Fibroblast of lung (primary cell): ENCODE results near the gene ZNF660. TPM values are rescaled to one million over a fixed set of nuclear protein-coding genes. Genes with fewer than 3 reads are reported as not detected.
A peak's percentile ranks its signal among the peaks of the same experiment; 100 is the strongest.

ENCODE experiments used
- DNase-seq, 2 donors: peaks; one replicate each; pipeline versions ENCODE4 v3.0.0 to v3.0.0-alpha.2; 2010; ENCODE audit warnings: low read depth in 2 of 2
- H2AFZ ChIP-seq: 2 replicates; pipeline ENCODE4 v1.5.1; 2012; ENCODE audit warnings: low read length, control low read depth, inconsistent platforms
- H3K27ac ChIP-seq: 2 replicates; pipeline ENCODE4 v1.5.1; 2011; ENCODE audit warnings: low read length, control low read depth; ENCODE audit not compliant: insufficient read depth
- H3K27me3 ChIP-seq: 2 replicates; pipeline ENCODE4 v1.5.1; 2011; ENCODE audit warnings: mild to moderate bottlenecking, low read length; ENCODE audit not compliant: control insufficient read depth, insufficient read depth
- H3K36me3 ChIP-seq: 2 replicates; pipeline ENCODE4 v1.5.1; 2011; ENCODE audit warnings: low read length; ENCODE audit not compliant: control insufficient read depth, insufficient read depth
- H3K4me1 ChIP-seq: 2 replicates; pipeline ENCODE4 v1.5.1; 2011; ENCODE audit warnings: low read length; ENCODE audit not compliant: control insufficient read depth, insufficient read depth; ENCODE audit errors: extremely low read depth
- H3K4me2 ChIP-seq: 2 replicates; pipeline ENCODE4 v1.5.1; 2011; ENCODE audit warnings: low read length, control low read depth; ENCODE audit not compliant: insufficient read depth; ENCODE audit errors: extremely low read depth
- H3K4me3 ChIP-seq, 4 experiments: fragments of 200-600 bp in 1 of 4; sonication (generic) in 1 of 4; replicated peaks in 1 of 4; 2 replicates each; pipeline ENCODE4 v1.5.1; 2011 to 2016; ENCODE audit warnings: low read length in 4 of 4, low read depth in 3 of 4, mild to moderate bottlenecking in 3 of 4, control low read depth in 2 of 4, inconsistent platforms in 1 of 4, mixed read lengths in 1 of 4; ENCODE audit not compliant: insufficient read depth in 1 of 4; ENCODE audit errors: control extremely low read depth in 1 of 4
- H3K79me2 ChIP-seq: 2 replicates; pipeline ENCODE4 v1.5.1; 2012; ENCODE audit warnings: mild to moderate bottlenecking, low read length, inconsistent platforms; ENCODE audit not compliant: control insufficient read depth, insufficient read depth
- H3K9ac ChIP-seq: 2 replicates; pipeline ENCODE4 v1.5.1; 2011; ENCODE audit warnings: mild to moderate bottlenecking, low read length, control low read depth; ENCODE audit not compliant: insufficient read depth
- H3K9me3 ChIP-seq: 2 replicates; pipeline ENCODE4 v1.5.1; 2012; ENCODE audit warnings: low read depth, low read length; ENCODE audit not compliant: control insufficient read depth, insufficient read depth
- H4K20me1 ChIP-seq: 2 replicates; pipeline ENCODE4 v1.5.1; 2011; ENCODE audit warnings: low read length; ENCODE audit not compliant: control insufficient read depth, insufficient read depth; ENCODE audit errors: extremely low read depth
- CTCF ChIP-seq, 2 donors: IDR thresholded peaks in 1 of 2; conservative IDR thresholded peaks in 1 of 2; 1 replicate in 1 of 2; 2 replicates in 1 of 2; pipeline ENCODE4 v1.5.1; 2011 to 2012; ENCODE audit warnings: low read length in 2 of 2, control low read depth in 1 of 2, inconsistent platforms in 1 of 2, low read depth in 1 of 2, mild to moderate bottlenecking in 1 of 2
- EZH2 ChIP-seq: IDR thresholded peaks from 2 replicates; pipeline ENCODE4 v1.5.1; 2012; ENCODE audit warnings: low read length, control low read depth, mild to moderate bottlenecking; ENCODE audit errors: missing control alignments
- polyA plus RNA-seq, 2 donors: library from polyadenylated mRNA; depleted of rRNA in 1 of 2; stranded (reverse) in 1 of 2; unstranded in 1 of 2; fragments of >200 nt; gene quantifications; 2 replicates each; pipeline ENCODE4 v1.2.1, GENCODE V29; 2011 to 2012; ENCODE audit warnings: missing spikeins in 1 of 2
- total RNA-seq: library from RNA; depleted of rRNA; stranded (reverse); fragments of >200 nt; gene quantifications from 2 replicates; pipeline ENCODE4 v1.2.1, GENCODE V29; 2014

ZNF660 gene
- total and polyA plus RNA-seq, 2 donors (not counting 1 experiment from before 2014, with no cell fraction given) = 0.92 to 4.0 TPM

- H3K9ac ChIP-seq = peak within 1 kb of the TSS; percentile 86
- H3K27ac ChIP-seq = peak within 1 kb of the TSS; percentile 92
- peak within 1 kb of the TSS; percentile 99 for H2AFZ ChIP-seq
- H3K27me3 ChIP-seq = no peaks in the 10 kb centered on the region
- H3K9me3 ChIP-seq = no peaks in the 10 kb centered on the region
- H3K79me2 ChIP-seq = peaks cover 34% of the 10 kb centered on the region
- no peaks in the 10 kb centered on the region for H3K4me1 ChIP-seq
- peak within 1 kb of the TSS; percentile 86 to 96 (median 95) for H3K4me3 ChIP-seq
- peak within 1 kb of the TSS; percentile 98 for H3K4me2 ChIP-seq
- TF ChIP-seq CTCF (conservative IDR thresholded peaks at IDR 0.05 in 1 of 2, IDR thresholded peaks at IDR 0.05 in 1 of 2; ENCODE audit: low read depth in 1 of 2, low read length in 2 of 2) (peak in 1 of 2 donors; percentile 1), EZH2 (no peak)
- DNase-seq = peak; percentile 89 to 92
- no peaks in the 10 kb centered on the region for H4K20me1 ChIP-seq
- no peaks in the 10 kb centered on the region for H3K36me3 ChIP-seq
These were observed 40.2 kb downstream of the ZNF660 start, which contains the start of gene ZNF197 for GRCh38 chr3:44624749-44625480. Gene ZNF197 (plus strand): TSS chr3:44625036. CDS start chr3:44629155, 4,119 bp downstream.

- Histone ChIP-seq H3K27ac (no peak overlapping the region), H3K4me2 (no peak overlapping the region), H3K27me3 (no peaks in the 10 kb centered on the region), H3K4me3 (no peak overlapping the region), H3K36me3 (peaks cover 3% of the 10 kb centered on the region), H4K20me1 (no peaks in the 10 kb centered on the region), H2AFZ (no peak overlapping the region), H3K79me2 (peaks cover 34% of the 10 kb centered on the region), H3K9ac (no peak overlapping the region), H3K9me3 (no peaks in the 10 kb centered on the region), H3K4me1 (no peaks in the 10 kb centered on the region)
- DNase-seq = no peak
- no peak for TF ChIP-seq EZH2
- TF ChIP-seq CTCF (conservative IDR thresholded peaks at IDR 0.05 in 1 of 2, IDR thresholded peaks at IDR 0.05 in 1 of 2; ENCODE audit: low read depth in 1 of 2, low read length in 2 of 2) = no peak
These were observed 44.0 kb downstream of the ZNF660 start for GRCh38 chr3:44628716-44629115.

- H3K4me1 ChIP-seq = no peaks in the 10 kb centered on the region
- H3K27ac ChIP-seq = no peak overlapping the region
- H3K4me2 ChIP-seq = no peak overlapping the region
- H3K9me3 ChIP-seq = no peaks in the 10 kb centered on the region
- no peak overlapping the region for H3K9ac ChIP-seq
- no peaks in the 10 kb centered on the region for H4K20me1 ChIP-seq
- H2AFZ ChIP-seq = no peak overlapping the region
- peaks cover 15% of the 10 kb centered on the region for H3K79me2 ChIP-seq
- DNase-seq = no peak
- no peak overlapping the region for H3K4me3 ChIP-seq
- no peaks in the 10 kb centered on the region for H3K27me3 ChIP-seq
- TF ChIP-seq EZH2 (no peak), CTCF (conservative IDR thresholded peaks at IDR 0.05 in 1 of 2, IDR thresholded peaks at IDR 0.05 in 1 of 2; ENCODE audit: low read depth in 1 of 2, low read length in 2 of 2) (no peak)
- H3K36me3 ChIP-seq = peaks cover 7% of the 10 kb centered on the region
These were observed 47.4 kb downstream of the ZNF660 start for GRCh38 chr3:44632193-44632592.
